RWPE2 (cell line): ENCODE results near the gene DNMT1.

Source experiments
- ATAC-seq: fragments of 200-7000 bp; cut with Tn5 transposase; 3 replicates; pipeline ENCODE4 v1.9.1; 2021; ENCODE audit warnings: low read depth
- DNase-seq: peaks from one replicate; pipeline ENCODE4 v3.0.0-alpha.2; 2020; ENCODE audit warnings: low spot score
- H3K27ac ChIP-seq: fragments of 450-650 bp; 2 replicates; pipeline ENCODE4 v1.5.1; 2017; ENCODE audit warnings: mild to moderate bottlenecking; ENCODE audit not compliant: poor library complexity, severe bottlenecking
- H3K27me3 ChIP-seq: fragments of 250-450 bp; sonication (Bioruptor Pico); 2 replicates; pipeline ENCODE4 v1.5.1; 2021; ENCODE audit warnings: mild to moderate bottlenecking, moderate library complexity; ENCODE audit not compliant: insufficient read depth, poor library complexity, severe bottlenecking
- H3K36me3 ChIP-seq: fragments of 250-450 bp; sonication (Bioruptor Pico); 2 replicates; pipeline ENCODE4 v1.5.1; 2020; ENCODE audit warnings: low read depth, mild to moderate bottlenecking, moderate library complexity
- H3K4me1 ChIP-seq: fragments of 250-450 bp; sonication (Bioruptor Pico); 2 replicates; pipeline ENCODE4 v1.5.1; 2021; ENCODE audit warnings: mild to moderate bottlenecking, moderate library complexity; ENCODE audit not compliant: insufficient read depth, poor library complexity, severe bottlenecking
- H3K4me3 ChIP-seq: fragments of 250-450 bp; sonication (Bioruptor Pico); 2 replicates; pipeline ENCODE4 v1.5.1; 2021; ENCODE audit warnings: mild to moderate bottlenecking, moderate library complexity; ENCODE audit not compliant: severe bottlenecking
- H3K9me3 ChIP-seq: fragments of 250-450 bp; sonication (Bioruptor Pico); 2 replicates; pipeline ENCODE4 v1.5.1; 2021; ENCODE audit warnings: mild to moderate bottlenecking, moderate library complexity; ENCODE audit not compliant: severe bottlenecking
- TF ChIP-seq, protein P1 (sequence below): fragments of 450-650 bp; IDR thresholded peaks from one replicate; pipeline ENCODE4 v1.5.1; 2017; ENCODE audit warnings: mild to moderate bottlenecking, moderate library complexity; ENCODE audit not compliant: poor library complexity, severe bottlenecking

Gene DNMT1

DNA sequence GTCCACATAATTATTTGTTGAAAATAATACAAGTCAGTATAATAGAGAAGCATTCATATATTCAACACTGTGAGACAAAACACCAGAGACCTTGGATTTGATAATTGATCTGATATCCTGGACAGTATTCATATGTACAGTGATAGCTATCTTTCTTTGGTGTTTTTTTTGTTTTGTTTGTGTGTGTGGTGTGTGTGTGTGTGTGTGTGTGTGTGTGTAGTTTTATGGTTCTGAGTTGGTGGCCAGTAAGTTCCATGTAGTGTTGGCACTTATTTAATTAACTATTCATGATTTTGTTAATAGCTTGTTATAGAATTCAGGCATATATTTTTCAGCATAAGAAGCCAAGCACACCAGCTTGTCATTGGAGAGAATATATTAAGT, 90.6 kb downstream of the DNMT1 start:
- TF ChIP-seq, protein P1, sequence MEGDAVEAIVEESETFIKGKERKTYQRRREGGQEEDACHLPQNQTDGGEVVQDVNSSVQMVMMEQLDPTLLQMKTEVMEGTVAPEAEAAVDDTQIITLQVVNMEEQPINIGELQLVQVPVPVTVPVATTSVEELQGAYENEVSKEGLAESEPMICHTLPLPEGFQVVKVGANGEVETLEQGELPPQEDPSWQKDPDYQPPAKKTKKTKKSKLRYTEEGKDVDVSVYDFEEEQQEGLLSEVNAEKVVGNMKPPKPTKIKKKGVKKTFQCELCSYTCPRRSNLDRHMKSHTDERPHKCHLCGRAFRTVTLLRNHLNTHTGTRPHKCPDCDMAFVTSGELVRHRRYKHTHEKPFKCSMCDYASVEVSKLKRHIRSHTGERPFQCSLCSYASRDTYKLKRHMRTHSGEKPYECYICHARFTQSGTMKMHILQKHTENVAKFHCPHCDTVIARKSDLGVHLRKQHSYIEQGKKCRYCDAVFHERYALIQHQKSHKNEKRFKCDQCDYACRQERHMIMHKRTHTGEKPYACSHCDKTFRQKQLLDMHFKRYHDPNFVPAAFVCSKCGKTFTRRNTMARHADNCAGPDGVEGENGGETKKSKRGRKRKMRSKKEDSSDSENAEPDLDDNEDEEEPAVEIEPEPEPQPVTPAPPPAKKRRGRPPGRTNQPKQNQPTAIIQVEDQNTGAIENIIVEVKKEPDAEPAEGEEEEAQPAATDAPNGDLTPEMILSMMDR, result no peak
- no peak for ATAC-seq
- Histone ChIP-seq H3K4me3 (no peak overlapping the region), H3K4me1 (peaks cover 6% of the 10 kb centered on the region), H3K9me3 (no peaks in the 10 kb centered on the region), H3K36me3 (peaks cover 22% of the 10 kb centered on the region), H3K27me3 (no peaks in the 10 kb centered on the region), H3K27ac (no peak overlapping the region)
- no peak for DNase-seq

DNA sequence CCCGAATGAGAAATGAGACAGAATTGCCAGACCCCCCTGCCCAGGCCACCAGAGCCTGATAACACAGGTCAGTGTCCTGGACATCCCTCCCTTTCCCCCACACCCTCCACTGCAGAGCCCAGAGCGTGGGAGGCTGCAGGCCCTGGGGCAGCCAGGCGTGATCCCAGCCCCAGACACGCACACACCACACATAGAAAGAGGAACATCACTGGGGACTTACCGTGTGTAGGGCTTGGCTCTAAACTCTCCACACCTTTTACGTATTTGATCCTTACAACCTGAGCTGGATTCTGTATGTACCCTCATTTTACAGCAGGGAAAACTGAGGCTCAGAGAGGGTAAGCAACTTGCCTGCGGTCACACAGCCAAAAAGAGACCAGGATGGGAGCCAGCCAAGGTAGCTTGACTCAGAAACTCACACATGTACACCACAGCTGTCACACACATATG, 91.9 kb downstream of the DNMT1 start:
- TF ChIP-seq, protein P1, result no peak
- H3K4me1 ChIP-seq, result peaks cover 6% of the 10 kb centered on the region
- no peak overlapping the region for H3K27ac ChIP-seq
- H3K36me3 ChIP-seq, result peaks cover 9% of the 10 kb centered on the region
- H3K27me3 ChIP-seq, result no peaks in the 10 kb centered on the region
- no peaks in the 10 kb centered on the region for H3K9me3 ChIP-seq
- ATAC-seq (no peak), DNase-seq (no peak)
- no peak overlapping the region for H3K4me3 ChIP-seq

DNA sequence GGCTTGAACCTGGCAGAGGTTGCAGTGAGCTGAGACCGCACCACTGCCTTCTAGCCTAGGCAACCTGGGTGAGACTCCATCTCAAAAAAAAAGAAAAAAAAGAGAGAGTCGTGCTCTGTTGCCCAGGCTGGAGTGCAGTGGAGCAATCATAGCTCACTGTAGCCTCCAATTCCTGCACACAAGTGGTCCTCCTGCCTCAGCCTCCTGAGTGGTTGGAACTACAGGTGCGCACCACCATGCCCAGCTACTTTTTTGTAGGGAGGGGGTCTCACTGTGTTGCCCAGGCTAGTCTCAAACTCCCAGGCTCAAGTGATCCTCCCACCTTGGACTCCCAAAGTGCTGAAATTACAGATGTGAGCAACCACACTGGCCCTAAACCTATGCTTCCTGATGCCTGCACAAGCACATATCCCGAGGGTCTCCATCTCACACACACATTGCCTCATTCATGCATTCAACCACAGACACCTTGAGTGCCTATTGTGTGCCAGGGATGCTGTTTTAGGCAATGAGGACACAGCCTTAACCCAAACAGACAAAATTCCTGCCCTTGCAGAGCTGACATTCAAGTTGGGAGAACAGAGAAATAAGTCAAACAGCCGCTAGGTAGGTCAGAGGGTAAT, 94.5 kb downstream of the DNMT1 start:
- Histone ChIP-seq H3K36me3 (no peaks in the 10 kb centered on the region), H3K9me3 (no peaks in the 10 kb centered on the region), H3K4me3 (no peak overlapping the region), H3K27me3 (no peaks in the 10 kb centered on the region), H3K27ac (no peak overlapping the region), H3K4me1 (peaks cover 5% of the 10 kb centered on the region)
- TF ChIP-seq, protein P1, result no peak
- DNase-seq (no peak), ATAC-seq (no peak)

DNA sequence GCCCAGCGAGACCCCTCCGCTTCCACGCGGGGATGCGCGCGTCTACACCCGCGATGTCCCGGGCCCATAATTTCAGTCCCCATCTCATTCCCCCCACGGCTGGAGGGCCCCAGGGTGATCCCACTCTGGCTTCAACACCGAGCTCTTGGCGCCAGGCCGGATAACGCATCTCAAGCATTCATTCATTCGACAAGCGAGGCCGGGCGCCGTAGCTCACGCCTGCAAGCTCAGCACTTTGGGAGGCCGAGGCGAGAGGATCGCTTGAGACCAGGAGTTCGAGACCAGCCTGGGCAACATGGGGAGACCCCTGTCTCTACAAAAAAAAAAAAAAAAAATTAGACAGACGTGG, 98.2 kb downstream of the DNMT1 start:
- ATAC-seq (no peak), DNase-seq (no peak)
- TF ChIP-seq, protein P1, result no peak
- Histone ChIP-seq H3K4me1 (peaks cover 5% of the 10 kb centered on the region), H3K4me3 (peak overlapping the region; percentile 34), H3K9me3 (no peaks in the 10 kb centered on the region), H3K27me3 (no peaks in the 10 kb centered on the region), H3K27ac (no peak overlapping the region), H3K36me3 (peaks cover 8% of the 10 kb centered on the region; the same call in 1 of the 2 replicates)

DNA sequence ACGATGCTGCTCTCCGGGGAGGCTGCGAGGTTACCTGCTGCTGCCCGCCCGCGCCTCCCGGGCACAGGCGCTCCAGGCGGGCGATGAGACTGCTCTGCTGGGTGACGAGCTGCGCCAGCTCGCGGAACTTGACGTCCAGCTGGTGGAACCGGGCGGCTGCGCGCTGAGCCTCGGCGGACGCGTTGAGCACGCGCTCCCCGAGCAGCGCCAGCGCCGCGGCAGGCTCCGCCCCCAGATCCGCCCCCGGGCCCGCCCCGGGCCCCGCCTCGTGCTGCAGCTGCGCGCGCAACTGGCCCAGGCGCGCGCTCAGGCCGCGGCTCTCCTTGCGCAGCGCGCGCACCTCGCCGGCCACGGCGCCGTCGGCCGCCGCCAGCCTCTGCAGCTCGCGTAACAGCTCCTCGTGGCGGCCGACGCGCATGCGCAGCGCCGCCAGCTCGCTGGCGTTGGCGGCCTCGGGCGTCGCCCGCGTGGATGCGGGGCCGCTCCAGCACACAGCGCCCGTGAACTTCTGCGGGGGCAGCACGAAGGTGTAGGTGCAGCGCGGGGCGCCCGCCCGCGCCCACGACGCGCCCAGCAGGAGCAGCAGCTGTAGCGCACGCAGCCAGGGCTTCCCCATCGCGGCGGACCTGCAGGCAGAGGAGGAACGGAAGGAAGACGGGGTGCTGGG, 98.7 kb downstream of the DNMT1 start:
- ATAC-seq (peak; percentile 76), DNase-seq (no peak)
- Histone ChIP-seq H3K4me3 (peak overlapping the region; percentile 34), H3K4me1 (peaks cover 5% of the 10 kb centered on the region), H3K36me3 (peaks cover 8% of the 10 kb centered on the region; the same call in 1 of the 2 replicates), H3K9me3 (no peaks in the 10 kb centered on the region), H3K27ac (no peak overlapping the region), H3K27me3 (no peaks in the 10 kb centered on the region)
- TF ChIP-seq, protein P1, result no peak
